SH-SY5Y (cell line): ENCODE data around the gene GPR82.

Source experiments
- GATA2 ChIP-seq: IDR thresholded peaks from 2 replicates; pipeline ENCODE4 v1.6.1; 2011; ENCODE audit warnings: mild to moderate bottlenecking, low read depth, low read length
- GATA3 ChIP-seq: IDR thresholded peaks from 2 replicates; pipeline ENCODE4 v1.6.1; 2011; ENCODE audit warnings: low read depth, mild to moderate bottlenecking, low read length, moderate library complexity

DNA sequence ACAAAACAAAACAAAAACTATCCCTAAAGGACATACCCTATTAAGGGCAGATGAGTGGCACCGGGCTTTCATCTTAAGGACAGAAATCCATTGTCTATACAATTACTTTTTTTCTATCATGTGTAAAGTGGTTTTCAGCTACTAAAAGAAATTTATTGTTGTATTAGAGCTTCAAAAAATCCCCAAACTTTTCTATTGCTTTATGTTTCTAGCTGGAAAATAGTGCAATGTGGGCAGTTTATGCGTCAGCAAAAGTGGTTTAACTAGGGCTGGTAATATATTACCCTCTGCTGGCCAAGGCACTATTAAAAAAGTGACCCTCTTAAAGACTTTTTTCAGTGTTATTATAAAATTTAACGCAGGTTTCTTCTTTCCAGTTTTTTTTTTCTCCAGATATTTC lies 15.5 kb upstream of the GPR82 start:
- TF ChIP-seq GATA2: no peak
- no peak for TF ChIP-seq GATA3
